ENCODE measurements around the gene SH3BP1.

- TF ChIP-seq POLR2A (IDR thresholded peaks at IDR 0.05; ENCODE audit: low read depth, low read length) (no peak), TAF1 (IDR thresholded peaks at IDR 0.05; ENCODE audit: borderline replicate concordance, low read depth, low read length) (no peak)
Observed at GRCh38 chr22:37591823-37592404, 47.6 kb upstream of the SH3BP1 start.

All from GM12892 (cell line).